CD4-positive, alpha-beta T cell (primary cell): ENCODE results near the gene TEX14. TPM values are rescaled to one million over a fixed set of nuclear protein-coding genes. Genes with fewer than 3 reads are reported as not detected.
"Not testable (repeated sequence)": the region's sequence is repeated elsewhere in the genome, so short reads cannot be mapped to it uniquely, and the experiment has no call there.

Experiments
- ATAC-seq: fragments of 200-7000 bp; cut with Tn5 transposase; one replicate; pipeline ENCODE4 v1.10.0; 2022; ENCODE audit warnings: mild to moderate bottlenecking; ENCODE audit not compliant: poor library complexity
- CTCF ChIA-PET: fragments of 350-600 bp; sonication (Branson Sonifier 250); formaldehyde crosslinking; loops from one replicate; lab custom pipeline; 2021; ENCODE audit warnings: antibody characterized with exemption, inconsistent platforms; lab: Charles Lee
- POLR2A ChIA-PET: fragments of 350-600 bp; sonication (Branson Sonifier 250); formaldehyde crosslinking; loops from one replicate; lab custom pipeline; 2021; ENCODE audit warnings: antibody characterized with exemption, inconsistent platforms; lab: Charles Lee
- DNase-seq, 14 experiments: peaks; one replicate each; pipeline ENCODE4 v3.0.0-alpha.2; 2013 to 2020; ENCODE audit warnings: mixed read lengths in 2 of 14
- H3K27ac ChIP-seq, 2 donors: one replicate each; pipeline versions ENCODE4 v1.5.1 to v1.7.0; 2013; ENCODE audit warnings: low read length in 2 of 2, low read depth in 1 of 2, mild to moderate bottlenecking in 1 of 2
- H3K27me3 ChIP-seq, 2 experiments: 1 replicate in 1 of 2; 2 replicates in 1 of 2; pipeline versions ENCODE4 v1.6.1 to v1.7.0; 2013; ENCODE audit warnings: low read length in 2 of 2, control low read depth in 1 of 2, mild to moderate bottlenecking in 1 of 2, moderate library complexity in 1 of 2; ENCODE audit not compliant: insufficient read depth in 2 of 2, control insufficient read depth in 1 of 2
- H3K36me3 ChIP-seq: one replicate; pipeline ENCODE4 v1.6.1; 2013; ENCODE audit warnings: low read length, control low read depth; ENCODE audit not compliant: insufficient read depth
- H3K4me1 ChIP-seq: one replicate; pipeline ENCODE4 v1.6.1; 2013; ENCODE audit warnings: low read length, control low read depth; ENCODE audit not compliant: insufficient read depth
- H3K4me3 ChIP-seq: one replicate; pipeline ENCODE4 v1.5.1; 2013; ENCODE audit warnings: mild to moderate bottlenecking, low read length, moderate library complexity
- H3K9me3 ChIP-seq, 2 experiments: 1 replicate in 1 of 2; 2 replicates in 1 of 2; pipeline versions ENCODE4 v1.6.1 to v1.7.0; 2013; ENCODE audit warnings: low read length in 2 of 2, mild to moderate bottlenecking in 2 of 2, control low read depth in 1 of 2, moderate library complexity in 1 of 2; ENCODE audit not compliant: control insufficient read depth in 1 of 2, insufficient read depth in 1 of 2
- H3K27ac Mint-ChIP-seq: one replicate; pipeline ENCODE4 v1.8.0; 2020; ENCODE audit warnings: mixed read lengths
- H3K27me3 Mint-ChIP-seq: one replicate; pipeline ENCODE4 v1.8.0; 2021; ENCODE audit warnings: mixed read lengths
- H3K36me3 Mint-ChIP-seq: one replicate; pipeline ENCODE4 v1.8.0; 2021; ENCODE audit warnings: low read depth, mixed read lengths
- H3K4me1 Mint-ChIP-seq: one replicate; pipeline ENCODE4 v1.8.0; 2021; ENCODE audit warnings: low read depth, mixed read lengths
- H3K4me3 Mint-ChIP-seq: one replicate; pipeline ENCODE4 v1.8.0; 2020; ENCODE audit warnings: mild to moderate bottlenecking, mixed read lengths
- H3K9me3 Mint-ChIP-seq: one replicate; pipeline ENCODE4 v1.8.0; 2020; ENCODE audit warnings: mixed read lengths
- intact Hi-C, 2 experiments: fragments of 100-400 bp; cut with DNase I in 1 of 2; cut with micrococcal nuclease in 1 of 2; formaldehyde crosslinking; loops; one replicate each; pipeline versions ENCODE4 v1.15.1 to v1.9.0; 2023 to 2025; cut with DNase I, micrococcal nuclease
- total RNA-seq, 174 experiments: library from RNA in 2 of 174; stranded (reverse) in 2 of 174; gene quantifications; one replicate each; pipeline ENCODE4 v1.2.3 and lab custom pipeline; 2021 to 2026
- TF ChIP-seq, protein P1 (sequence below): fragments of 200-600 bp; IDR thresholded peaks from one replicate; pipeline ENCODE4 v1.8.0; 2022; ENCODE audit warnings: antibody characterized with exemption, mild to moderate bottlenecking

TEX14 gene
- total RNA-seq, 2 experiments from 2014 or later = 0.47 to 0.66 TPM

DNA sequence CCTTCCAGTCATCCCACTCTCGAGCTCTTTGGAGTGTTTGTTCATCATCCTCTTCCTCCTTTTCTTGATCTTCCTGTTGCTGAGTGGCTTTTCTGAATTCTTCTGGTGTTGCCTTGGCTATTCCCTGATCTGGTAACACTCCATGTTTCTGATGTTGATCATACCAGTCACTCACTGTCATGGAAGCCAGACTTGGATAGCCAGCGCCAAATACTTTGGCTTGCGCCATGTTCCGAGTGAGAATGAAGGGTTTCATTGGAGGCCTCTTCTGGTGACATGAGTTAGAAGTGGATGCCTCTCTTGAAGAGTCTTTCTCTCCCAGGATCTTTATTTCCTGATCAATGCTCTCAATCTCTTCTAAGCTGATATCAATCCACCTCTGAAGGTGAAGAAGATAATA lies 31.2 kb downstream of the TEX14 start:
- no peaks in the 10 kb centered on the region for H3K9me3 Mint-ChIP-seq

GRCh38 chr17:58659714-58660084 lies 32.1 kb downstream of the TEX14 start:
- ChIA-PET POLR2A (interaction anchor here (1.7 to 5.2 kb wide), 3 partner anchors 28 to 141 kb away, joined by 7 to 54 read pairs (median 12); partner anchors contain the start of genes RAD51C and TEX14), CTCF (interaction anchor here (1.0 to 2.0 kb wide), 2 partner anchors 12 to 51 kb away, joined by 3 to 4 read pairs; no protein-coding TSS in a partner anchor)
- H3K27me3 Mint-ChIP-seq, H3K9me3 Mint-ChIP-seq, H3K36me3 Mint-ChIP-seq, DNase-seq, H3K36me3 ChIP-seq, H3K27me3 ChIP-seq, H3K9me3 ChIP-seq: not testable (repeated sequence)
- H3K4me3 ChIP-seq = peak overlapping the region; percentile 58
- peak overlapping the region; percentile 97 for H3K27ac Mint-ChIP-seq
- ATAC-seq = peak; percentile 16
- intact Hi-C loops = loop anchor here (1.0 to 2.0 kb wide), 5 partner anchors 27 to 141 kb away; partner anchors contain the start of genes RAD51C (in 2 of the 2) and TEX14 (in 2 of the 2)
- peaks cover 12% of the 10 kb centered on the region for H3K4me1 ChIP-seq
- H3K4me1 Mint-ChIP-seq = peaks cover 15% of the 10 kb centered on the region
- H3K4me3 Mint-ChIP-seq = peak overlapping the region; percentile 85
- peak overlapping the region in 1 of 2 donors; percentile 96 for H3K27ac ChIP-seq

More for the DNA sequence above, 31.2 kb downstream of the TEX14 start:
- Histone ChIP-seq H3K4me1 (peaks cover 12% of the 10 kb centered on the region), H3K27me3 (no peaks in the 10 kb centered on the region), H3K9me3 (peaks cover 0 to 4% of the 10 kb centered on the region in 2 experiments), H3K4me3 (no peak overlapping the region), H3K36me3 (no peaks in the 10 kb centered on the region), H3K27ac (no peak overlapping the region)
- Mint-ChIP-seq H3K4me3 (peak overlapping the region; percentile 44), H3K36me3 (peaks cover 8% of the 10 kb centered on the region), H3K27ac (peak overlapping the region; percentile 18), H3K27me3 (peaks cover 5% of the 10 kb centered on the region), H3K4me1 (peaks cover 15% of the 10 kb centered on the region)
- TF ChIP-seq, protein P1, sequence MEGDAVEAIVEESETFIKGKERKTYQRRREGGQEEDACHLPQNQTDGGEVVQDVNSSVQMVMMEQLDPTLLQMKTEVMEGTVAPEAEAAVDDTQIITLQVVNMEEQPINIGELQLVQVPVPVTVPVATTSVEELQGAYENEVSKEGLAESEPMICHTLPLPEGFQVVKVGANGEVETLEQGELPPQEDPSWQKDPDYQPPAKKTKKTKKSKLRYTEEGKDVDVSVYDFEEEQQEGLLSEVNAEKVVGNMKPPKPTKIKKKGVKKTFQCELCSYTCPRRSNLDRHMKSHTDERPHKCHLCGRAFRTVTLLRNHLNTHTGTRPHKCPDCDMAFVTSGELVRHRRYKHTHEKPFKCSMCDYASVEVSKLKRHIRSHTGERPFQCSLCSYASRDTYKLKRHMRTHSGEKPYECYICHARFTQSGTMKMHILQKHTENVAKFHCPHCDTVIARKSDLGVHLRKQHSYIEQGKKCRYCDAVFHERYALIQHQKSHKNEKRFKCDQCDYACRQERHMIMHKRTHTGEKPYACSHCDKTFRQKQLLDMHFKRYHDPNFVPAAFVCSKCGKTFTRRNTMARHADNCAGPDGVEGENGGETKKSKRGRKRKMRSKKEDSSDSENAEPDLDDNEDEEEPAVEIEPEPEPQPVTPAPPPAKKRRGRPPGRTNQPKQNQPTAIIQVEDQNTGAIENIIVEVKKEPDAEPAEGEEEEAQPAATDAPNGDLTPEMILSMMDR = no peak
- CTCF ChIA-PET = interaction anchor here (0.5 to 2.0 kb wide), 2 partner anchors 11 to 22 kb away, joined by 3 to 4 read pairs; no protein-coding TSS in a partner anchor
- no peak for ATAC-seq
- intact Hi-C loops = no loop called here
- no peak for DNase-seq
- POLR2A ChIA-PET = interaction anchor here (2.3 to 5.2 kb wide), 2 partner anchors 29 to 32 kb away, joined by 12 to 54 read pairs; partner anchors contain the start of genes RAD51C and TEX14

DNA sequence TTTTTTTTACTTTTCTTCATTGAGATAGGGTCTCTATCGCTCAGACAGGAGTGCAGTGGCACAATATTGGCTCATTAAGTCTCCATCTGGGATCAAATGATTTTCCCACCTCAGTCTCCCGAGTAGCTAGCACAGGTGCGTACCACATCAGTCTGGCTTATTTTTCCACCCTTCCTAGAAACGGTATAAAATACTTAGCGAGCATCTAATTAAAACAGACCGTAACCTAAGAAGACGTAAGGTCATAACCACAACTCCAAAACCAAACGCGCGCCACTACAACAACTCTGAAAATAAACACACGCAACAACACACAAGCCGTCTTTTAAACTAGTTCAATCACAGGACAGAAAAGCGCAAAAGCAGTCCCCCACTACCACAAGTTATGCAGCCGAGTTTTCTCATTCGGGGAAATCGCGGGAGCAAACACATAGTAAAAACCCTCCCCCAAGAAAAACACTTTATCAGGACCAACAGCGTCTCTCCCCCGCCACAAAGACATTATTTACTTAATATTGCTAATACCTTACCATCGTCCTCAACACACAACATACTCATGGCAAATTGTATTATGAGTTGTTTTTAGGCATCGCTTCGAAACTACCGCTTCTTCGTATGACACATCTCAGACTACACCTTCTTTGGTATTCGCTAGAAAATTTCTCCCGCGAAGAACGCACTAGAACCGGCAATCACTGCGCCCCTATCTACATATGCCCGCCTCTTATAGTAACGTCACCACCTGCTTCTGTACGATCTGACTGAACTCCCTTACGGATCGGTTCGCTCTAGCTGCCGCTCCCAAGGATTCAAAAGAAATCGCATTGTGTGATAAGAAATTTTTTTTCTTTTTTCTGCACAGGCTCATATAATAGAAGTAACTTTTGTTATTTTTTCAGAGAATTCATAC lies 32.8 kb downstream of the TEX14 start:
- Mint-ChIP-seq H3K4me1 (peaks cover 15% of the 10 kb centered on the region), H3K27me3 (peaks cover 5% of the 10 kb centered on the region), H3K27ac (peak overlapping the region; percentile 97), H3K9me3 (no peaks in the 10 kb centered on the region), H3K4me3 (peak overlapping the region; percentile 85), H3K36me3 (peaks cover 8% of the 10 kb centered on the region)
- no peaks in the 10 kb centered on the region for H3K36me3 ChIP-seq
- ChIA-PET CTCF (interaction anchor here (1.0 to 2.0 kb wide), 5 partner anchors 12 to 140 kb away, joined by 3 to 4 read pairs (median 3); no protein-coding TSS in a partner anchor), POLR2A (interaction anchor here (0.5 to 5.2 kb wide), 4 partner anchors 27 to 366 kb away, joined by 3 to 54 read pairs (median 10); partner anchors contain the start of genes RAD51C and TEX14)
- peaks cover 12% of the 10 kb centered on the region for H3K4me1 ChIP-seq
- H3K27me3 ChIP-seq = no peaks in the 10 kb centered on the region
- intact Hi-C loops = loop anchor here (1.0 to 2.0 kb wide), 5 partner anchors 27 to 141 kb away; partner anchors contain the start of genes RAD51C (in 2 of the 2) and TEX14 (in 2 of the 2)
- peak overlapping the region; percentile 58 for H3K4me3 ChIP-seq
- H3K27ac ChIP-seq = peak overlapping the region; percentile 79 to 96
- ATAC-seq (peak; percentile 85), DNase-seq (peak; percentile 48 to 93 (median 66))
- H3K9me3 ChIP-seq = peaks cover 0 to 4% of the 10 kb centered on the region in 2 experiments
- TF ChIP-seq, protein P1 = no peak

DNA sequence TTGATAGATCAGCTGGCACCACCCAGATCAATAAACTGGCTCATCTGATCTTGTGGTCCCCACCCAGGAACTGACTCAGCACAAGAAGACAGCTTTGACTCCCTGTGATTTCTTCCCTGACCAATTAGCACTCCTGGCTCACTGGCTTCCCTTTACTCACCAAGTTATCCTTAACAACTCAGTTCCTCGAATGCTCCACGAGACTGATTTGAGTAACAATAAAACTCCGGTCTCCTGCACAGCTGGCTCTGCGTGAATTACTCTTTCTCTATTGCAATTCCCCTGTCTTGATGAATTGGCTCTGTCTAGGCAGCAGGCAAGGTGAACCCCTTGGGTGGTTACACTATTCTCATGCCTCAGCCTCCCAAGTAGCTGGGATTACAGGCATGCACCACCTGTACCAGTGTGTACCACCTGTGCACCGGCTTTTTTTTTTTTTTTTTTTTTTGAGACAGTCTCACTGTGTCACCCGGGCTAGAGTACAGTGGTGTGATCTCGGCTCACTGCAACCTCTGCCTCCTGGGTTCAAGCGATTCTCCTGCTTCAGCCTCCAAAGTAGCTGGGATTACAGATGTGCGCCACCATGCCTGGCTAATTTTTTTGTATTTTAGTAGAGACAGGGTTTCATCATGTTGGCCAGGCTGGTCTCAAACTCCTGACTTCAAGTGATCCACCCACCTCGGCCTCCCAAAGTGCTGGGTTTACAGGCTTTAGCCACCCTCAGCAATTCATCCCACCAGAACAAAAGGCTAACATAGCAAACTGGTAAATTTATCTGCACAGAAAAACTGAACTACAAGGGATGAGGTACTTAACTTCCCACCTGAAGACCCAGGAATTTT lies 33.7 kb downstream of the TEX14 start:
- Mint-ChIP-seq H3K4me3 (peak overlapping the region; percentile 85), H3K4me1 (peaks cover 15% of the 10 kb centered on the region), H3K27ac (peak overlapping the region; percentile 97)
- H3K27me3 Mint-ChIP-seq, H3K9me3 ChIP-seq, H3K36me3 ChIP-seq, ATAC-seq, H3K27me3 ChIP-seq, H3K36me3 Mint-ChIP-seq, H3K9me3 Mint-ChIP-seq: not testable (repeated sequence)
- DNase-seq = peak in 3 of 14 experiments; percentile 9 to 56 (median 32)
- intact Hi-C loops = loop anchor here (2.0 kb wide), 2 partner anchors 35 to 71 kb away; partner anchors contain the start of genes RAD51C (in 2 of the 2) and TEX14 (in 2 of the 2)
- peaks cover 12% of the 10 kb centered on the region for H3K4me1 ChIP-seq
- H3K27ac ChIP-seq = peak overlapping the region; percentile 79 to 96
- ChIA-PET POLR2A (interaction anchor here (0.5 to 5.2 kb wide), 4 partner anchors 27 to 365 kb away, joined by 3 to 54 read pairs (median 10); partner anchors contain the start of genes RAD51C and TEX14), CTCF (interaction anchor here (0.7 to 1.4 kb wide), 5 partner anchors 13 to 240 kb away, joined by 3 to 4 read pairs (median 3); no protein-coding TSS in a partner anchor)
- peak overlapping the region; percentile 58 for H3K4me3 ChIP-seq
